ENCODE results near the gene KDM7A. TPM values are rescaled to one million over a fixed set of nuclear protein-coding genes. Genes with fewer than 3 reads are reported as not detected.

KDM7A gene
- total and polyA plus RNA-seq, 10 of the 15 experiments (the other 5 are each of a cell fraction or from before 2014, with no cell fraction given): 0.07 to 0.96 (median 0.74) TPM

GRCh38 chr7:140093375-140093774 is 83.4 kb downstream of the KDM7A start:
- FAIRE-seq (no peak), ATAC-seq (no peak), DNase-seq (ENCODE audit: low read depth, low spot score) (no peak)
- TF ChIP-seq ZBTB40 (IDR thresholded peaks at IDR 0.05; ENCODE audit: borderline replicate concordance) (0 out of 2 replicates have a peak, but pooled peaks have one; percentile 30), YBX1 (IDR thresholded peaks at IDR 0.05) (no peak), DPF2 (IDR thresholded peaks at IDR 0.05) (no peak), KDM1A (IDR thresholded peaks at IDR 0.05; ENCODE audit: borderline replicate concordance) (no peak)
- H3K36me3 ChIP-seq (ENCODE audit: control insufficient read depth in 2 of 2, insufficient read depth in 2 of 2, low read length in 1 of 2): no peaks in the 10 kb centered on the region
- H3K4me2 ChIP-seq (ENCODE audit: control insufficient read depth, insufficient read depth): no peak overlapping the region
- 73% methylated on average over 1 of the region's 1 CpG for WGBS (ENCODE audit: insufficient coverage, insufficient replicate concordance, low lambda C conversion rate, missing lambda C conversion rate)
- H3K4me1 ChIP-seq (ENCODE audit: control insufficient read depth, insufficient read depth, low read length): no peaks in the 10 kb centered on the region
- ChIA-PET POLR2A (no interaction called here), CTCF (interaction anchor here (0.6 kb wide), 1 partner anchor 1825 kb away, joined by 3 read pairs; no protein-coding TSS in a partner anchor), RAD21 (ENCODE audit: unreplicated experiment) (no interaction called here), SMC1A (ENCODE audit: uncharacterized antibody, unreplicated experiment) (no interaction called here)
- no peak overlapping the region for H3K9ac ChIP-seq (ENCODE audit: control insufficient read depth, insufficient read depth, low read length)
- intact Hi-C loops (cut with micrococcal nuclease; ENCODE audit: unreplicated experiment) (no loop called here), in situ Hi-C loops (cut with MboI) (no loop called here)
- BruUV-seq (replicated peaks): no TSS peak
- no peak overlapping the region for H3K27ac ChIP-seq (ENCODE audit: control insufficient read depth, insufficient read depth)
- H3K4me3 ChIP-seq: no peak overlapping the region
- no peaks in the 10 kb centered on the region for H3K9me3 ChIP-seq (replicated peaks; ENCODE audit: control insufficient read depth, insufficient read depth, low read length)
- no peak overlapping the region for H2AFZ ChIP-seq (ENCODE audit: control insufficient read depth, low read depth, low read length)
- H3K79me2 ChIP-seq (ENCODE audit: control insufficient read depth, insufficient read depth, low read length): no peaks in the 10 kb centered on the region
- H4K20me1 ChIP-seq (ENCODE audit: control insufficient read depth, insufficient read depth): no peaks in the 10 kb centered on the region
- H3K27me3 ChIP-seq (replicated peaks in 1 of 2; ENCODE audit: control insufficient read depth in 2 of 2, insufficient read depth in 2 of 2, low read length in 1 of 2): no peaks in the 10 kb centered on the region

All from GM12878 (cell line).